Ishikawa (cell line): Measurements from ENCODE around the gene ATP2A3.

Source experiments
- CEBPB ChIP-seq: IDR thresholded peaks from 2 replicates; pipeline ENCODE4 v1.6.1; 2012
- CREB1 ChIP-seq: IDR thresholded peaks from 2 replicates; pipeline ENCODE4 v1.6.1; 2012; ENCODE audit warnings: low read depth
- EGR1 ChIP-seq: IDR thresholded peaks from 2 replicates; pipeline ENCODE4 v1.6.1; 2012
- EP300 ChIP-seq: IDR thresholded peaks from 2 replicates; pipeline ENCODE4 v1.6.1; 2012; ENCODE audit warnings: borderline replicate concordance
- FOXM1 ChIP-seq: IDR thresholded peaks from 2 replicates; pipeline ENCODE4 v1.6.1; 2012; ENCODE audit warnings: low read depth, borderline replicate concordance
- MAX ChIP-seq: IDR thresholded peaks from 2 replicates; pipeline ENCODE4 v1.6.1; 2012
- NFIC ChIP-seq: IDR thresholded peaks from 2 replicates; pipeline ENCODE4 v1.6.1; 2012
- RAD21 ChIP-seq: IDR thresholded peaks from 2 replicates; pipeline ENCODE4 v1.6.1; 2012; ENCODE audit warnings: low read depth
- REST ChIP-seq: IDR thresholded peaks from 2 replicates; pipeline ENCODE4 v1.6.1; 2012; ENCODE audit warnings: low read depth, mild to moderate bottlenecking
- TAF1 ChIP-seq: IDR thresholded peaks from 2 replicates; pipeline ENCODE4 v1.6.1; 2012; ENCODE audit warnings: low read depth, mild to moderate bottlenecking
- TCF12 ChIP-seq: IDR thresholded peaks from 2 replicates; pipeline ENCODE4 v1.6.1; 2012; ENCODE audit warnings: low read depth
- TEAD4 ChIP-seq: IDR thresholded peaks from 2 replicates; pipeline ENCODE4 v1.6.1; 2012
- USF1 ChIP-seq: IDR thresholded peaks from 2 replicates; pipeline ENCODE4 v1.6.1; 2012
- YY1 ChIP-seq: IDR thresholded peaks from 2 replicates; pipeline ENCODE4 v1.6.1; 2012; ENCODE audit warnings: low read depth
- ZBTB7A ChIP-seq: IDR thresholded peaks from 2 replicates; pipeline ENCODE4 v1.6.1; 2012; ENCODE audit warnings: low read depth

Gene ATP2A3

GRCh38 chr17:3989041-3989886 is 25.0 kb upstream of the ATP2A3 start:
- TF ChIP-seq FOXM1 (no peak), NFIC (no peak), YY1 (no peak), TCF12 (no peak), TEAD4 (no peak), USF1 (no peak), REST (no peak), ZBTB7A (no peak), EGR1 (no peak), MAX (no peak), CEBPB (no peak), CREB1 (no peak), TAF1 (no peak), RAD21 (no peak), EP300 (no peak)

GRCh38 chr17:3988297-3989040 is 24.2 kb upstream of the ATP2A3 start:
- no peak for TF ChIP-seq USF1
- TF ChIP-seq EGR1, result no peak
- TF ChIP-seq TAF1, result no peak

- no peak for TF ChIP-seq CEBPB
These were observed 22.7 kb upstream of the ATP2A3 start for GRCh38 chr17:3986939-3987335.

GRCh38 chr17:3986270-3986938 is 22.2 kb upstream of the ATP2A3 start:
- no peak for TF ChIP-seq YY1

GRCh38 chr17:3985846-3986245 is 21.6 kb upstream of the ATP2A3 start:
- TF ChIP-seq REST (no peak), CREB1 (no peak), TCF12 (no peak), MAX (no peak), FOXM1 (no peak), TAF1 (no peak), EP300 (no peak), CEBPB (no peak), USF1 (no peak), ZBTB7A (no peak), EGR1 (no peak), TEAD4 (no peak), RAD21 (no peak), YY1 (no peak), NFIC (no peak)
